ENCODE measurements around the gene CHRNA10.

The CHRNA10 gene

DNA sequence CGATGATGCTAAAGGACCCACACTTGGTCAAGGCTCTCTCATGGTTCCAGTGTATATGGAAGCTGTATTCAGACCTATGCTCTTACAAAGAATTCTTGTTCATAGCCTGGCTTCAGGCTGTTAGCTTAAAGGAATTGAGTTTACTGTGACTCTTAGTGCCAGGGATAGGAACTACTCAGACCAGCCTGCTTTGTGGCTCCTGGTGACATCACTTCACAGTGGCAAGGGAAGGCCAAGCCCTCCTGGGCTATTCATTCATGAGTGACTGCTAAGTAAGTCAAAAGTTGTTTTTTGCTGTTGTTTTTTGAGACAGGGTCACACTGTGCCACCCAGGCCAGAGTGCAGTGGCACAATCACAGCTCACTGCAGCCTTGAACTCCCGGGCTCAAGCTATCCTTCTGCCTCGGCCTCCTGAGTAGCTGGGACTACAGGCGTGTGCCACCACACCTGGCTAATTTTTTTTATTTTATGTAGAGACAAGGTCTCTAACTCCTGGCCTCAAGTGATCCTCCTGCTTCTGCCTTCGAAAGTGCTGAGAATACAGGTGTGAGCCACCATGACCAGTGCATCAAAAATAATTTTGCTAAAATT lies 39.0 kb downstream of the CHRNA10 start:
- no peak for DNase-seq (ENCODE audit: low read depth in 2 of 2)

DNA sequence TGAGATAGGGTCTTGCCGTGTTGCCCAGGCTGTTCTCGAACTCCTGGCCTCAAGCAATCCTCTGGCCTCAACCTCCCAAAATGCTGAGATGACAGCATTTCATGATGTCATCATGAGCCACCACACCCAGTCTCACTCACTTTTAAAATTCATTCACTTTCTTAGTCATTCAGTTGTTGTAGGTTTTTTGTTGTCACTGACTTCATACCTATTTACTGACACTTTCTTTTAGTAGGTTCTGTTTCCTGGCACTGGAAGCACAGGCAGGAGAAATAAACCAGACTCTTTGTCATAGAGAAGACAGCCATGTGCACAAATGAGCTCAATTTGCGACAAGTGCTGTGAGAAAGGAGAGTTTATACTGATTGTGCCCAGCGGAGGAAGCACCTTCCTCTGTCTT lies 39.9 kb downstream of the CHRNA10 start:
- DNase-seq (ENCODE audit: low read depth in 2 of 2): no peak

DNA sequence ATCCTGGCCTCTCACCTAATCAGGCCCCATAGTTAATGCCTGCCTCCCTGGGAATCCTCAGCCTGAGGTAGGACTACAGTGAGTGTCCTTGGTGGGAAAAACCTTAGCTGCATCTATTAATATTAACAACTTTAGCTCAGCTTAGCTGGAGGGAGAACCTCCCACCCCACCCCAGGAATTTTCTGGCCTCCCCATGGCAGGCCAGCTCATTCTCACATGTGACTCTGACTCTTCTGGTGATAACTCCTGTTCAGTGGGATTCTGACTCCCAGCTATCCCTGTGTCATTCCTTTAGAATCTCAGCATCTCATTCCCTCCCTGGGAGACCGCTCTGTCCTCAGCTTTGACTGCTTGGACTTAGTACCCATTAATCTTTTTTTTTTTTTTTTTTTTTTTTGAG lies 43.9 kb downstream of the CHRNA10 start:
- DNase-seq (ENCODE audit: low read depth in 2 of 2): no peak

- no peak for DNase-seq (ENCODE audit: low read depth in 2 of 2)
These were observed 44.8 kb downstream of the CHRNA10 start for GRCh38 chr11:3626250-3626960.

GRCh38 chr11:3623767-3624458 lies 47.3 kb downstream of the CHRNA10 start:
- DNase-seq (ENCODE audit: low read depth in 2 of 2): no peak

- DNase-seq (ENCODE audit: low read depth in 2 of 2): no peak
These were observed 48.1 kb downstream of the CHRNA10 start for GRCh38 chr11:3623121-3623520.

- no peak for DNase-seq (ENCODE audit: low read depth in 2 of 2)
These were observed 48.7 kb downstream of the CHRNA10 start for GRCh38 chr11:3622521-3622920.

- no peak for DNase-seq (ENCODE audit: low read depth in 2 of 2)
These were observed 53.2 kb downstream of the CHRNA10 start for GRCh38 chr11:3617990-3618389.

DNA sequence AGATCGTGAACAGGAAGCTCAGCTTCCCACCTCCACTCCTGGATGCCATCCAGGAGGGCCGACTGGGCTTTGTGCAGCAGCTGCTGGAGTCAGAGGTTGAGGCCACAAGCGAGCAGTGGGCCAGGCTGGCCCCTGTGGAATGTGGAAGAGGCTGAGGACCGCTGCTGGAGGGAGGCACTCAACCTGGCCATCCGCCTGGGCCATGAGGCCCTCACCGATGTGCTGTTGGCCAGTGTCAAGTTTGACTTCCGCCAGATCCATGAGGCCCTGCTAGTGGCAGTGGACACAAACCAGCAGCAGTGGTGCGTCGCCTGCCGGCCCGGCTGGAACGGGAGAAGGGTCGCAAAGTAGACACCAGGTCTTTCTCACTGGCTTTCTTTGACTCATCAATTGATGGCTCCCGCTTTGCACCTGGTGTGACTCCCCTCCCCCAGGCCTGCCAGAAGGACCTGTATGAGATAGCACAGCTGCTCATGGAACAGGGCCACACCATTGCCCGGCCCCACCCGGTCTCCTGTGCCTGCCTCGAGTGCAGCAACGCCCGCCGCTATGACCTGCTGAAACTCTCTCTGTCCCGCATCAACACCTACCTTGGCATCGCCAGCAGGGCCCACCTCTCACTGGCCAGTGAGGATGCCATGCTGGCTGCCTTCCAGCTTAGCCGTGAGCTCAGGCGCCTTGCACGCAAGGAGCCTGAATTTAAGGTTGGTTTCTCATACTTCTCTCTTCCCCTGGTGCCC lies 54.3 kb downstream of the CHRNA10 start:
- no peak for DNase-seq (ENCODE audit: low read depth in 2 of 2)

- no peak for DNase-seq (ENCODE audit: low read depth in 2 of 2)
These were observed 55.2 kb downstream of the CHRNA10 start for GRCh38 chr11:3615998-3616397.

All from stimulated activated CD8-positive, alpha-beta memory T cell treated with anti-CD3 and anti-CD28 coated beads, Interleukin-2, amount 100 ng/mL, for 48 hours (primary cell).